GM19023 (cell line): Measurements from ENCODE around the gene ESRRB.

Experiments used
- ATAC-seq: cut with Tn5 transposase; IDR thresholded peaks from one replicate; pipeline ENCODE4 v1.9.1; 2021; ENCODE audit warnings: mild to moderate bottlenecking, moderate library complexity; ENCODE audit not compliant: unreplicated experiment

The ESRRB gene

DNA sequence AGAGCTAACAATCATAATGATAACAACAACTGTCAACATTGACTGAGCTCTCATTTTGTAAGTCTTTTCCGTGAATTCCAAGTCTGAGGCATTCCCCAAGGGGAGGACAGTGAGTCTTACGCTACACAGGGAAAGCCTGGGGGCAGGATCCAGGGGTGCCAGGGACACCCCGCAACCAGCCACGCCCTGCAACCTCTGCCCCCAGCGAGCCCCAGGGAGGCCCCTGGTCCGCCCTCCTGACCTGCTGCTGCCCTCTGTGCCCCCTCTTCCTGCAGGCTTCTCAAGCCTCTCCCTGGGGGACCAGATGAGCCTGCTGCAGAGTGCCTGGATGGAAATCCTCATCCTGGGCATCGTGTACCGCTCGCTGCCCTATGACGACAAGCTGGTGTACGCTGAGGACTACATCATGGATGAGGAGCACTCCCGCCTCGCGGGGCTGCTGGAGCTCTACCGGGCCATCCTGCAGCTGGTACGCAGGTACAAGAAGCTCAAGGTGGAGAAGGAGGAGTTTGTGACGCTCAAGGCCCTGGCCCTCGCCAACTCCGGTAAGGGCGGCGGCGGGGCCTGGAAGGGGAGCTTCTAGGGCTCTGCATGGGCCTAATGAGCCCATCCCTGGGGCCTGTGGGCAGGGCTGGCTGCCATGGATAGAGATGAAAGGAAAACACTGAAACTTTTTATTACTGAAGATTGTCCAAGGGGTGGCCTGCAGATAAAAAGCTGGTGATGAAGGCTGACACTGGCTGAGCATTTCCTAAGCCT is 115.4 kb downstream of the ESRRB start:
- ATAC-seq: no peak

DNA sequence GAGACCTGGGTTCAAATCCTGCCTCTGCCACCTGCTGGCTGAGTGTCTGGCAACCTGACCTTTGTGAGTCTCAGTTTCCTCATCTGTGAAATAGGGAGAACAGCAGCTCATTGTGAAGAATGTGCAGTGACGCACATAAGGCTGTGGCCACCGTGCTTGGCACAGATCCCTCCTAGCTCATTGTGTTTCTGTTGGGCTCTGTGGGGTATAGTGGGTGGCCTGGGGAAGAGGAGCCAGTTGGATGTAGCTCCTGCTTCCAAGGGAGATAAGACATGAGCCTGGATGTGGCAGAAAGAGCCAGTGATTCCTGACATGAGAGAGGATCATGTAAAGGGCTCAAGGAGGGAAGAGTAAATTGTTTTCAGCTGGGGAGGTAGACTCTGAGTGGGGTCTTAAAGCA is 120.0 kb downstream of the ESRRB start:
- ATAC-seq: no peak

GRCh38 chr14:76496595-76496994 is 120.7 kb downstream of the ESRRB start:
- ATAC-seq: no peak

DNA sequence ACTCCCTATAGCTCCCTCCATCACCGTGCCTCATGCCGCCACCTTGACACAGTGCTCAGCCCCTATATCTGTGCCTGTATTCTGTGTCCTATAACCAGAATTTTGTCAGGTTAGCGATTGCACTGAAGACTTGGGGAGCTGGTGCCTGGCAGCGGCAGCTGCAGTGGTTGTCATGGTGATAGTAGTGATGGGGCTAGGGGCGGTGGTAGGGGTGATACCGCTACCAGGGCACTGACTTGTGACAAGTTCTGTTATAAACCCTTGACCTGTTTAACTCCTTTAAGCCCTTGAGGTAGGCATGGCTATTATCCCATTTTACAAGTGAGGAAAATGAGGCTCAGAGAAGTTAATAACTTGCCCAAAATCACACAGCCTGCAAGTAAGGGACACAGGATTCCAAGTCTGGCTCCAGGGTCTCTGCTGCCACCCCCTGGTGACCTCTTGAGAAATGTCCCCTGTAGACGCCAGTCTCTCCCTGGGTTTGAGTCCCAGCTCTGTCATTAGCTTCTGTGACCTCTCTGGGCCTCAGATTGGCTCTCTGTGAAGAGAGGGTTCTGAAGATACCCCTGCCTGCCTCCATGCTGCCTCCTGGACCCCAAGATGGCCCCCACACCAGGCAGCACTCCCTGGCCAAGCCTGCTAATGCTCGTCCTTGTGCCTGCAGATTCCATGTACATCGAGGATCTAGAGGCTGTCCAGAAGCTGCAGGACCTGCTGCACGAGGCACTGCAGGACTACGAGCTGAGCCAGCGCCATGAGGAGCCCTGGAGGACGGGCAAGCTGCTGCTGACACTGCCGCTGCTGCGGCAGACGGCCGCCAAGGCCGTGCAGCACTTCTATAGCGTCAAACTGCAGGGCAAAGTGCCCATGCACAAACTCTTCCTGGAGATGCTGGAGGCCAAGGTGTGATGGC is 121.9 kb downstream of the ESRRB start:
- no peak for ATAC-seq

GRCh38 chr14:76498463-76498935 is 122.6 kb downstream of the ESRRB start:
- no peak for ATAC-seq

DNA sequence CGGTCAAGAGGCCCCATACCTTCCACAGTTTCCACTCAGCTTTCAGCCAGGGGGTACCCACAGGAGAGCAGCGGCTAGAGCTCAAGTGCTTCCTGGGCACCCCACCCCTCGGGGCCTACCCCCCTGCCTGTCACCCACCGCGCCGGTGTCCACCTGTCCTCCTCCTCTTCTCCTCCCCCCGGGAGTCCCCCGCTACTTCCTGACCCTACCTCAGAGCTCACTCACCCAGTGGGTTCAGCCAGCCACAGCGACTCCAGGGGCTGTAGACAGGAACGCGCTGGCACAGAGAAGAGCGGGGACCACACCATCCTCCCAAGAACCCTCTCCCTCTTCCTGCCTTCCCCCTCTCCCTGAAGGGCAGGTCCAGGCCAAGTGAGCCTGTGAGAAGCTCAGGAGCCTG is 123.0 kb downstream of the ESRRB start:
- no peak for ATAC-seq

DNA sequence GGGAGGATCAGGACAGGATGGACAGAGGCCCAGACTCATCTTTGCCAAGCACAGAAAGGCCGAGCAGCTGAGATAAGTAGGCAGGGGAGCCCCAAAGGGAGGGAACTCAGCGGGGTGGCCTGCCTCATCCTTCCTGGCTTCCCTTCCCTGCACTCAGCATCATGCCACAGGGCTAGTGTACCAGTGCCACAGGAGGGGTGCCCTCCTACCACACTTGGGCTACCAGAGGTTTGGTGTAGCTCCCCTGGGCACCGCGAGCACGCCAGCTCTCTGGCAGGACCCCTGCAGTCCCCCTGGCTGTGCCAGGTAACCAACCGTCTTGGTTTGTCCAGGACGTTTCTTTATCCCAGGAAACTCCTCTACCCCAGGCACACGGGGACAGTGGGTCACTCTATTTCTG is 123.5 kb downstream of the ESRRB start:
- no peak for ATAC-seq

DNA sequence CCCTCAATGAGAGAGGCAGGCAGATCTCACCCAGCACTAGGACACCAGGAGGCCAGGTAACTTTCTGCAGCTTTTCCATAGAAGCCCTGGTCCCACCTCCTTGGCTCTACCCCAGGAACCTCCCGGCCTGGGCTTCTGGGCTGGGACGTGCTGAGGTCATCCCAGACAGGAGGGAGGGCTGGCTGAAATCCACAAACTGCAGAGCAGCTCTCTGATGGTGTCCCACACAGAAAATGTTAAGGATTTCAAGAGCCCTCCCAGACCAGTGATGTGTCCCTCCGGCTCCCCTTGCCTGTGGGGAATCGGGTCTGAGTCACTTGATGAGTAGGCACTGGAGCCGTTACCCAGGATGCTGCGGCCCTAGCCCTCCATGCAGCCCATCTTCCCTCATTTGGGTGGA is 124.1 kb downstream of the ESRRB start:
- ATAC-seq: no peak

- ATAC-seq: no peak
Measured at GRCh38 chr14:76500480-76500879, 124.5 kb downstream of the ESRRB start.

GRCh38 chr14:76501156-76501720 is 125.3 kb downstream of the ESRRB start:
- no peak for ATAC-seq

GRCh38 chr14:76502219-76502618 is 126.3 kb downstream of the ESRRB start:
- ATAC-seq: no peak

DNA sequence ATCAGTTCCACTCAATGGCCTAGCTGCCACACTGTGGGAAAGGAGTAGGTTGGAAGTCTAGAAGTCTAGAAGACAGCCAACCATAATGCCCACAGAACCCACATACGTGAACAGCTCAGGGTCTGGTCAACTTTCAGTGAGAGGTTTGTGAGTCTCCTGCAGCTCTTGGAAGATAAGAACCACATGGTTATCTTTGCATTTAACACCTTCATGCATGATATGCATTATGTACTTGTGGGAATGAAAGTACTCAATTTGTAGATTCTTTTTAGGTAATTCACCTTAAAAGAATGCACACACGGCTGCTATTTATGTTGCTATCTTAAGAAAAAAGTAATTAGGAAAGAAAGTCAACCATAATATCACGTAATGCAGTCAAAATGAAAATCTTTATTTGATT is 126.7 kb downstream of the ESRRB start:
- ATAC-seq: no peak

DNA sequence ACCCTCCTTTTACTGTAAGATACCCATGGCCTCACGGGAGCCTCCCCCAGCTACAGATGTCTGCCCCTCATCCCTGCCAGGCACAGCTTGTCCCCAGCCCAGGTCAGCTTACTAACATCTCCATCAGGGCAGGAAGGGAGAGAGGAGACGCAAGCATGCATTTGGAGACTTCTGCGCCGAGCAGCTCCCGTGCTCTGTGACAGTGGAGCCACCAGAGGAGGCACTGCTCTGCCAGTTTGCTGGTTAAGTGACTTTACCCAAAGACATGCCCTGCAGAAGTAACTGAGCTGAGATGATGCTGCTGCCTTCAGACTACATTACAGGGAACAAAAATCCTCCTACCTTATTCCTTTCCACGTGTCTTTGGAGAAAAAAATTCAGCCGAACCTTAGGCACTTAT is 133.4 kb downstream of the ESRRB start:
- no peak for ATAC-seq

GRCh38 chr14:76510181-76510580 is 134.2 kb downstream of the ESRRB start:
- ATAC-seq: no peak

- no peak for ATAC-seq
Measured at GRCh38 chr14:76514213-76514998, 138.5 kb downstream of the ESRRB start.

DNA sequence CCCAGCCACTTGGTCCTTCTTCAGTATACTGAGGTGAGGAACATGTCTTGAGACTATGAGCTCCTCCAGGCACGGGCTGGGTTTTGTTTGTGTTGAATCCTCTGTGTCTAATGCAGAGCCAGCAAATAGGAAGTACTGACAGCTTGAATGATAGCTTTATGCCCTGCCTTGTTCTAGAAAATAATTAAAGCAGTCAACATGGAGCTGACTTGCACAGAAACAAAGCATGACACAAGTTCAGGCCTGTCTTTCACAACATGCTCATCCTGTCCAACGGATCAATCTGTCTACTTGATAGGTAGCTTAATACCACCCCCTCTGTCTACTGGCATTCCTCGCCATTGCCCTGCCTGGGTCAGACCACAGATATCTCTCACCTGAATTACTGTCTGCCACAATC is 140.9 kb downstream of the ESRRB start:
- ATAC-seq: no peak

DNA sequence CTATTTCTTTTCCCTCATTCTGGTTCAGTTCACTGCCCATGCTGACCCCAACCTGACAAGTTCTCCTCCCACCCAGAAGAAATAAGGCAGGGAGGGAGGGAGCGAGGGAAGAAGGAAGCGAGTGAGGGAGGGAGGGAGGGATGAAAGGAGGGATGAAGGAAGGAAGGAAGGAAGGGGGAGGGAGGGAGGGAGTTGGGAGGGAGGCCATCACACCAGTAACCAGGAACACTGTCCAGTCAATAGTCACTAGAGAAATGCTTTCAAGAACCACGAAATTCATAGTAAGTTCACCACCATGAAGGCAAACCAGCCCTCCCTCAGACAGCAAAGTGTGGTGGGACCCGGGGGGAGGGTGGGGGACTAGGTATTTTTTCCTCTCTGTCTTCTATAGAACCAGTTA is 142.4 kb downstream of the ESRRB start:
- ATAC-seq: no peak

GRCh38 chr14:76525106-76525821 is 149.3 kb downstream of the ESRRB start:
- ATAC-seq: no peak

GRCh38 chr14:76531085-76531484 is 155.1 kb downstream of the ESRRB start:
- no peak for ATAC-seq

DNA sequence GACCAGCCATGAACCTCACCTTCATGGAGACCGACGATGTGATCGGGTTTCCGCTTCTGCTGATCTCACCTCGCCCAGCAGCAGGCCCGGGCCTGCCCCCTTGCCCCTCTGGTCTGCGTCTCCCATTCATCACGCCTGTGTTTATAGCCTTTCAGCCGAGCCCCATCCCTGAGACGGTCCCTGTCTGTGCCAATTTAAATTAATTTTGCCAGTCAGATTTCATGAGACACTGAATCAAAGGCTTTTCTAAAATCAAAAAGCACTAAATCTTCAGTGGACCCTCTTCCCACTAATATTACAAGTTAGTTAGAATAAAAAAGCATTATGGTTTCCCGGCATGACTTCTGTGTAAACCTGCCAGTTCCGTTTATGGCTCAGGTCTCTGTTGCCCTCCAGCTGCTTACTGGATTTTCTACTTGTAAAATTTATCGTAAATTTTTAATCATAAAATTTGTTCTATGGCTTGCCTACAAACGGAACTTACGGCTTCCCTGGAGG is 155.9 kb downstream of the ESRRB start:
- no peak for ATAC-seq
